Natural killer cell treated with Interleukin-12 subunit alpha and Interleukin-12 subunit beta and Interleukin-15 and Interleukin-18, amount 100 ng/mL, for 72 hours (primary cell): ENCODE measurements around the gene NLRP13. TPM values are rescaled to one million over a fixed set of nuclear protein-coding genes. Genes with fewer than 3 reads are reported as not detected.

Experiments used
- ATAC-seq, 2 donors: fragments of 150-1000 bp; cut with Tn5 transposase in 1 of 2; sonication (Bioruptor Pico), chemical (Tn5 transposase) in 1 of 2; 2 replicates each; pipeline ENCODE4 v1.10.0; 2021
- DNase-seq: peaks from one replicate; pipeline ENCODE4 v3.0.0; 2022; ENCODE audit warnings: low spot score
- H3K27ac Mint-ChIP-seq, 2 donors: 1 replicate in 1 of 2; 2 replicates in 1 of 2; pipeline ENCODE4 v1.8.0; 2022; ENCODE audit warnings: mixed read lengths in 2 of 2, mild to moderate bottlenecking in 1 of 2, moderate library complexity in 1 of 2
- H3K27me3 Mint-ChIP-seq, 2 donors: 1 replicate in 1 of 2; 2 replicates in 1 of 2; pipeline ENCODE4 v1.8.0; 2022; ENCODE audit warnings: mixed read lengths in 2 of 2
- H3K36me3 Mint-ChIP-seq: one replicate; pipeline ENCODE4 v1.8.0; 2022; ENCODE audit warnings: mixed read lengths
- H3K4me1 Mint-ChIP-seq, 2 donors: 1 replicate in 1 of 2; 2 replicates in 1 of 2; pipeline ENCODE4 v1.8.0; 2022; ENCODE audit warnings: low read depth in 2 of 2, mixed read lengths in 2 of 2, mild to moderate bottlenecking in 1 of 2
- H3K4me3 Mint-ChIP-seq: one replicate; pipeline ENCODE4 v1.8.0; 2022; ENCODE audit warnings: mixed read lengths
- H3K9me3 Mint-ChIP-seq: 2 replicates; pipeline ENCODE4 v1.8.0; 2022; ENCODE audit warnings: mixed read lengths
- total RNA-seq, 2 donors: library from RNA; stranded (reverse); gene quantifications; one replicate each; pipeline ENCODE4 v1.2.3, GENCODE V29; 2022

Gene NLRP13
- total RNA-seq, 2 donors from 2014 or later, result not detected

DNA sequence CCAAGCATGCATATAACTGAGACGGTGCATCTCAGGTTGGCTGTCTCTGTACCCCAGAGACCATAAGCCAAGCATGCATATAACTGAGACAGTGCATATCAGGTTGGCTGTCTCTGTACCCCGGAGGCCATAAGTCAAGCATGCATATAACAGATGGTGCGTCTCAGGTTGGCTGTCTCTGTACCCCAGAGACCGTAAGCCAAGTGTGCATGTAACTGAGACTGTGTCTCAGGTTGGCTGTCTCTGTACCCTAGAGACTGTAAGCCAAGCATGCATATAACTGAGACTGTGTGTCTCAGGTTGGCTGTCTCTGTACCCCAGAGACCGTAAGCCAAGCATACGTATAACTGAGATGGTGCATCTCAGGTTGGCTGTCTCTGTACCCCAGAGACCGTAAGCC, 65.0 kb downstream of the NLRP13 start:
- Mint-ChIP-seq H3K27me3 (peaks cover 0 to under 1% of the 10 kb centered on the region in 2 donors), H3K27ac (no peak overlapping the region), H3K9me3 (peaks cover 18% of the 10 kb centered on the region), H3K4me1 (no peaks in the 10 kb centered on the region), H3K36me3 (peaks cover 4% of the 10 kb centered on the region), H3K4me3 (no peak overlapping the region)
- DNase-seq (no peak), ATAC-seq (no peak)

DNA sequence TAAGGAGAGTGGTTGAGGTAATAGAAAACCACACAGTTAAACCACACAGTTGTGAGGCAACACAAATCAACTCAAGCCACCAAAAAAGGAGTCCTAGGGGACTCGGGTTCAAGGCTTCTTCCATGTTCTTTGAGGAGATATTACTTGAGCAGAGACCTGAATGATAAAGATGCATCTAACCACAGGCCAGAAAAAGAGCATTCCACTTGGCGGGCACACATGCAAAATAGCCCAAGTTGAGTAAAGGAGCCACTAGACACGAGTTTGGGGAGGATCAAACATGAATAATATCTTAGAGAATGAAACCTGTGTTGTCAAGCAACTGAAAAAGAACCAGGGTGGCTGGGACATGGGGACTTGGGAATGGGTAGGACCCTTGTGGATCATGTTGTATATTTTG, 65.6 kb downstream of the NLRP13 start:
- Mint-ChIP-seq H3K4me3 (no peak overlapping the region), H3K27ac (no peak overlapping the region), H3K4me1 (no peaks in the 10 kb centered on the region), H3K27me3 (no peaks in the 10 kb centered on the region), H3K9me3 (peaks cover 18% of the 10 kb centered on the region), H3K36me3 (peaks cover 4% of the 10 kb centered on the region)
- no peak for ATAC-seq
- DNase-seq, result no peak

DNA sequence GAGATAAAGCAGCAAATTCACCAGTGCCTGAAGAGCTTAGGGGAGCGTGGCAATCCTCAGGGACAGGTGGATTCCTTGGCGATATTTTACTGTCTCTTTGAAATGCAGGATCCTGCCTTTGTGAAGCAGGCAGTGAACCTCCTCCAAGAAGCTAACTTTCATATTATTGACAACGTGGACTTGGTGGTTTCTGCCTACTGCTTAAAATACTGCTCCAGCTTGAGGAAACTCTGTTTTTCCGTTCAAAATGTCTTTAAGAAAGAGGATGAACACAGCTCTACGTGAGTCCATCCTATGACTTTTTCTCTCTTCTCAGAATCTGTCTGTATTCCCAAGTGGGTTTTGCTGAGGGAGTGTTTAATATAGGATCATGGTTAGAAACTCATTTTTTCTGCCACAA, 73.2 kb downstream of the NLRP13 start:
- Mint-ChIP-seq H3K27me3 (no peaks in the 10 kb centered on the region), H3K36me3 (no peaks in the 10 kb centered on the region), H3K4me1 (no peaks in the 10 kb centered on the region), H3K9me3 (peaks cover 2% of the 10 kb centered on the region), H3K4me3 (no peak overlapping the region), H3K27ac (no peak overlapping the region)
- ATAC-seq (no peak), DNase-seq (no peak)

DNA sequence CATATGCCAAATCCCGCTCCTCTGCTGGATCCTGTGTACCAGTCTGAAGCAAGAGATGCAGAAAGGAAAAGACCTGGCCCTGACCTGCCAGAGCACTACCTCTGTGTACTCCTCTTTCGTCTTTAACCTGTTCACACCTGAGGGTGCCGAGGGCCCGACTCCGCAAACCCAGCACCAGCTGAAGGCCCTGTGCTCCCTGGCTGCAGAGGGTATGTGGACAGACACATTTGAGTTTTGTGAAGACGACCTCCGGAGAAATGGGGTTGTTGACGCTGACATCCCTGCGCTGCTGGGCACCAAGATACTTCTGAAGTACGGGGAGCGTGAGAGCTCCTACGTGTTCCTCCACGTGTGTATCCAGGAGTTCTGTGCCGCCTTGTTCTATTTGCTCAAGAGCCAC, 73.7 kb downstream of the NLRP13 start:
- no peaks in the 10 kb centered on the region for H3K4me1 Mint-ChIP-seq
- H3K4me3 Mint-ChIP-seq, result no peak overlapping the region
- H3K27ac Mint-ChIP-seq, result no peak overlapping the region
- H3K9me3 Mint-ChIP-seq, result peaks cover 7% of the 10 kb centered on the region
- DNase-seq (no peak), ATAC-seq (no peak)
- no peaks in the 10 kb centered on the region for H3K36me3 Mint-ChIP-seq
- H3K27me3 Mint-ChIP-seq, result no peaks in the 10 kb centered on the region

DNA sequence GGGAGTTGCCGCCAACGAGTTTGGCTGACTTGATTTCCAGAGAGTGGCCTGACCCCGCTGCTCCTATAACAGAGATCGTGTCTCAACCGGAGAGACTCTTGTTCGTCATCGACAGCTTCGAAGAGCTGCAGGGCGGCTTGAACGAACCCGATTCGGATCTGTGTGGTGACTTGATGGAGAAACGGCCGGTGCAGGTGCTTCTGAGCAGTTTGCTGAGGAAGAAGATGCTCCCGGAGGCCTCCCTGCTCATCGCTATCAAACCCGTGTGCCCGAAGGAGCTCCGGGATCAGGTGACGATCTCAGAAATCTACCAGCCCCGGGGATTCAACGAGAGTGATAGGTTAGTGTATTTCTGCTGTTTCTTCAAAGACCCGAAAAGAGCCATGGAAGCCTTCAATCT, 74.2 kb downstream of the NLRP13 start:
- Mint-ChIP-seq H3K27me3 (no peaks in the 10 kb centered on the region), H3K36me3 (no peaks in the 10 kb centered on the region), H3K9me3 (peaks cover 7% of the 10 kb centered on the region), H3K4me1 (no peaks in the 10 kb centered on the region), H3K4me3 (no peak overlapping the region), H3K27ac (no peak overlapping the region)
- DNase-seq (no peak), ATAC-seq (no peak)

GRCh38 chr19:55857149-55857548, 75.0 kb downstream of the NLRP13 start:
- ATAC-seq (no peak), DNase-seq (no peak)
- Mint-ChIP-seq H3K4me1 (no peaks in the 10 kb centered on the region), H3K27me3 (no peaks in the 10 kb centered on the region), H3K36me3 (peaks cover under 1% of the 10 kb centered on the region), H3K4me3 (no peak overlapping the region), H3K9me3 (peaks cover 7% of the 10 kb centered on the region), H3K27ac (no peak overlapping the region)

GRCh38 chr19:55855160-55855559, 77.0 kb downstream of the NLRP13 start:
- peaks cover 12% of the 10 kb centered on the region for H3K9me3 Mint-ChIP-seq
- no peaks in the 10 kb centered on the region for H3K27me3 Mint-ChIP-seq
- ATAC-seq (no peak), DNase-seq (no peak)
- no peak overlapping the region for H3K4me3 Mint-ChIP-seq
- H3K36me3 Mint-ChIP-seq, result peaks cover 6% of the 10 kb centered on the region
- no peaks in the 10 kb centered on the region for H3K4me1 Mint-ChIP-seq
- no peak overlapping the region for H3K27ac Mint-ChIP-seq

Other genes starting within 250 kb of the NLRP13 start
- gene NLRP9, start 193.9 kb downstream of the NLRP13 start, total RNA-seq, result not detected
- not detected for gene RFPL4A, start 173.2 kb downstream of the NLRP13 start, total RNA-seq
- gene RFPL4AL1, start 163.2 kb downstream of the NLRP13 start, total RNA-seq, result not detected
- gene NLRP11, start 100.3 kb downstream of the NLRP13 start, total RNA-seq, result not detected
- not detected for gene NLRP4, start 95.8 kb downstream of the NLRP13 start, total RNA-seq
- gene NLRP8, start 15.5 kb upstream of the NLRP13 start, total RNA-seq, result not detected
- gene NLRP5, start 54.4 kb upstream of the NLRP13 start, total RNA-seq, result not detected
- gene ZNF787, start 189.0 kb upstream of the NLRP13 start, total RNA-seq, result 10 to 100 TPM; 39.2 to 60.6 TPM
- gene ZNF444, start 209.0 kb upstream of the NLRP13 start, total RNA-seq, result 10 to 100 TPM; 23.2 to 50.6 TPM
- gene GALP, start 243.7 kb upstream of the NLRP13 start, total RNA-seq, result not detected